Stomach smooth muscle (tissue), 2 donors: ENCODE data around the gene RGS1.
A peak's percentile ranks its signal among the peaks of the same experiment; 100 is the strongest.

Source experiments
- H3K27ac ChIP-seq: one replicate; pipeline ENCODE4 v1.7.0; 2013; ENCODE audit warnings: mild to moderate bottlenecking, low read length, inconsistent platforms
- H3K27me3 ChIP-seq, 2 donors: one replicate each; pipeline ENCODE4 v1.7.0; 2013; ENCODE audit warnings: low read length in 2 of 2; ENCODE audit not compliant: insufficient read depth in 2 of 2, control insufficient read depth in 1 of 2
- H3K36me3 ChIP-seq, 2 donors: one replicate each; pipeline ENCODE4 v1.7.0; 2013; ENCODE audit warnings: low read length in 2 of 2; ENCODE audit not compliant: control insufficient read depth in 2 of 2, insufficient read depth in 2 of 2
- H3K4me1 ChIP-seq: one replicate; pipeline ENCODE4 v1.7.0; 2013; ENCODE audit warnings: low read length; ENCODE audit not compliant: control insufficient read depth, insufficient read depth
- H3K4me3 ChIP-seq, 2 donors: one replicate each; pipeline ENCODE4 v1.7.0; 2013; ENCODE audit warnings: low read length in 2 of 2
- H3K9ac ChIP-seq, 2 donors: one replicate each; pipeline ENCODE4 v1.7.0; 2013; ENCODE audit warnings: low read length in 2 of 2, mild to moderate bottlenecking in 1 of 2
- H3K9me3 ChIP-seq, 2 donors: one replicate each; pipeline ENCODE4 v1.7.0; 2013; ENCODE audit warnings: low read length in 2 of 2; ENCODE audit not compliant: control insufficient read depth in 2 of 2
- donor health status: healthy.
- donor health status: Pancreatic carcinoma.

Gene RGS1

DNA sequence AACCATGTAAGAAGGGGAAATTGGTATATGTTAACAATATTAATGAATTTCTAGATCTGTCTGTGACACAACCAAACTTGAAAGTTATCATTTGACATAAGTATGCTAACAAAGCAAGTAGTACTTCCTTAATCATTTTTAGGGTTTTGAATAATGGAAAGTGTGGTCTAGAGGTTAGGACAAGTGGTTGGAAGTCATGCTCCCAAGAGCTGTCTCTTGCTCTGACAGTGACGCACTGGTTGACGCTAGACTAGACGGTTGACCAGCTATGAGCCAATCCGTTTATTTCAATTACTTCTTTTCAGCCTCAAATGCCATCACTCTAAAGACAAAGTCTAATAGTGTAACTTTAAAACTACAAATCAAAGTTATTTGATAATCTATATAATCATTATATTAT is 20.7 kb upstream of the RGS1 start:
- Histone ChIP-seq H3K27me3 (no peaks in the 10 kb centered on the region), H3K9me3 (no peaks in the 10 kb centered on the region), H3K4me1 (no peaks in the 10 kb centered on the region), H3K9ac (no peak overlapping the region), H3K36me3 (no peaks in the 10 kb centered on the region), H3K27ac (no peak overlapping the region), H3K4me3 (no peak overlapping the region)

DNA sequence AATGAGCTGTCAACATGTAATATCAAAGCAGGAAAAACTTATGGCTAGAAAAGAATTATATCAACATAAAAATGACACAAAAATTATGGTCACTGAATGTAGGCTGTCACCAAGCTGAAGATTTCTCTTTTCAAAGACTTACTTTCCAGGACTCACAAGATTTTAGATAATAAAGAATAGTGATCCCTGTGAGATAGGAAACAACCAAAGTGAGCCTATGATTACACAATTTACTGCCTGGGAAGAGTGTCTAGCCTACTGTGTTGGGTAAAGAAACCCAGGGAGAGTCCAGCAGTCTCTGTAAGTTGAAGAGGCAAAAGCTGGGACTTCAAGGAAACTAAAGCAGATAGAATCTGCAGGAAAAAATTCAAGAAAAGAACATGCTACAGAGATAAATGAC is 20.2 kb upstream of the RGS1 start:
- Histone ChIP-seq H3K9ac (no peak overlapping the region), H3K4me1 (no peaks in the 10 kb centered on the region), H3K27me3 (no peaks in the 10 kb centered on the region), H3K27ac (no peak overlapping the region), H3K36me3 (no peaks in the 10 kb centered on the region), H3K9me3 (no peaks in the 10 kb centered on the region), H3K4me3 (no peak overlapping the region)

DNA sequence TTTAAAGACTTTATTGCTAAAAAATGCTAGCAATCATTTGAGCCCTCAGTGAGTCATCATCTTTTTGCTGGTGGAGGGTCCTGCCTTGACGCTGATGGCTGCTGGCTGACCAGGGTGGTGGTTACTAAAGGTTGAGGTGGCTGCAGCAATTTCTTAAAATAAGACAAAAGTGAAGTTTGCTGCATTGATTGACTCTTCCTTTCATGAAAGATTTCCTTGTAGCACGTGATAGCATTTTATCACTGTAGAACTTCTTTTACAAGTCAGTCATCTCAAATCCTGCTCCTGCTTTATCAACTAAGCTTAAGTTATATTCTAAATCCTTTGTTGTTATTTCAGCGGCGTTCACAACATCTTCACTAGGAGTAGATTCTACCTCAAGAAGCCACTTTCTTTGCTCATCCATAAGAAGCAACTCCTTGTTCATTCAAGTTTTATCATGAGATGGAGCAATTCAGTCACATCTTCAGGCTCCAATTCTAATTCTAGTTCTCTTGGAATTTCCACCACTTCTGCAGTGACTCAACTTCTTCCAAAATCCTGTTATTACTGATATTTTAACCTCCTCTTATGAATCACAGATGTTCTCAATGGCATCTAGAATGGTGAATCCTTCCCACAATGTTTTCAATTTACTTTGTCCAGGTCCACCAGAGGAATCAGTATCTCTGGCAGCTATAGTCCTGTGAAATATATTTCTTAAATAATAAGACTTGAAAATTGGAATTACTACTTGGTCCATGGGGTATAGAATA is 17.6 kb upstream of the RGS1 start:
- Histone ChIP-seq H3K36me3 (no peaks in the 10 kb centered on the region), H3K9ac (no peak overlapping the region), H3K4me3 (no peak overlapping the region), H3K9me3 (no peaks in the 10 kb centered on the region), H3K27ac (peak overlapping the region; percentile 49), H3K4me1 (no peaks in the 10 kb centered on the region), H3K27me3 (no peaks in the 10 kb centered on the region)

DNA sequence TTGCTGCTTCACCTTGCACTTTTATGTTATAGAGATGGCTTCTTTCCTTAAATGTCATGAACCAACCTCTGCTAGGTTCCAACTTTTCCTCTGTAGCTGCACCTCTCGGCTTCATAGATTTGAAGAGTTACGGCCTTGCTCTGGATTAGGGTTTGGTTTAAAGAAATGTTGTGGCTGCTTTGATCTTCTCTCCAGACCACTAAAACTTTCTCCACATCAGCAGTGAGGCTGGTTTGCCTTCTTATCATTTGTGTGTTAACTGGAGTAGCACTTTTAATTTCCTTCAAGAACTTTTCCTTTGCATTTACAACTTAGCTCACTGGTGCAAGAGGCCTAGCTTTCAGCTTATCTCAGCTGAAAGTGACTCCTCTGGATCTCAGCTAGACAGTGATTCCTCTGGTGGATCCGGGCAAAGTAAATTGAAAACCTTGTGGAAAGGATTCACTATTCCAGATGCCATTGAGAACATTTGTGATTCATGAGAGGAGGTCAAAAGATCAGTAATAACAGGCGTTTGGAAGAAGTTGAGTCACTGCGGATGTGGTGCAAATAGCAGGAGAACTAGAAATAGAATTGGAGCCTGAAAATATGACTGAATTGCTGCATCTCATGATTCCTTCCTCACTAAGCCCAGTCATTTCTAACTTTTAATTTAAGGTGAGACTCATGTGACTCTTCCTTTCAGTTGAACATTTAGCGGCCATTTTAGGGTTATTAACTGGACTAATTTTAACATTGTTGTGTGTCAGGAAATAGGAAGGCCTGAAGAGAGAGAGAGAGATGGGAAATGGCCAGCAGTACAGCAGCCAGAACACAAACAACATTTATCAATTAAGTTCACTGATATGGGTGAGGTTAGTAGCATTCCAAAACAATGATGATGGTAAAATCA is 16.2 kb upstream of the RGS1 start:
- Histone ChIP-seq H3K9ac (no peak overlapping the region), H3K36me3 (no peaks in the 10 kb centered on the region), H3K4me1 (no peaks in the 10 kb centered on the region), H3K4me3 (no peak overlapping the region), H3K27ac (peak overlapping the region; percentile 49), H3K27me3 (no peaks in the 10 kb centered on the region), H3K9me3 (no peaks in the 10 kb centered on the region)

DNA sequence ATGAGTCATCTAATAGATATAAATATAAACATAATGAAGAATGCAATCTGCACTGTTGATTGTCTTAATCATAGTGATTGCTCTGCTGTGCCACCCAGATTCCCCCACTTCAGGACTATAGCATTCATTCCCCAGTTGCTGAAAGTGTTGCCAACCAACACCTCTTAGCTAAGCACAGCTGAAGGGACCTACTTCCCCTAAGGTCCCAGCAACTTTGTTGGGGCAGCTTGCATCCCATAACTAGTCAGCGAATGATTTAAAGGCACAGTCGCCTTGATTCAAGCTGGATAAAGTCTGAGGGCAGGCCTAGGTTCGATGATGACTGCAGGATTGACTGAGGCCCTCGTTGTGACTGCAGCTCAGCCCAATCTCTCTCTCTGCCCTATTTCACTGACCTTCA is 14.3 kb upstream of the RGS1 start:
- no peak overlapping the region for H3K27ac ChIP-seq
- no peaks in the 10 kb centered on the region for H3K27me3 ChIP-seq
- no peaks in the 10 kb centered on the region for H3K4me1 ChIP-seq
- H3K9me3 ChIP-seq = no peaks in the 10 kb centered on the region
- H3K4me3 ChIP-seq = no peak overlapping the region
- no peak overlapping the region for H3K9ac ChIP-seq
- no peaks in the 10 kb centered on the region for H3K36me3 ChIP-seq

DNA sequence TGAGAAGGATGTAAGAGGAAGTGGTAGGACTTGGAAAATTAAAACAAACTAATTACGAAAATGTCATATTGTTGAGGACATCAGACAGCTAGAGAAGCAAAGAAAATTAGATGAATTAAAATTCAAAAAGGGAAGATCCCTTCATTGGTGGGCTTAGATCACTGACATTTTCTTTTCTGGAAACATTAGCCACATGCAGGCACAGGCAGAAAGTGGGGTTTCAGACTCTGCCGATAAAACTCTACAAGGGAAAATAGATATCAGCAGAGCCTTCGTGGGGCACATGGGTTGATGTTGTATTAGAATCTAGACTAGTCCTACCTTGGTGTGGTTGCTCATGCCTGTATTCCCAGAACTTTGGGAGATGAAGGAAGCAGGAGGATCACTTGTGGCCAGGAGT is 12.4 kb upstream of the RGS1 start:
- Histone ChIP-seq H3K27me3 (no peaks in the 10 kb centered on the region), H3K9me3 (no peaks in the 10 kb centered on the region), H3K4me3 (no peak overlapping the region), H3K36me3 (no peaks in the 10 kb centered on the region), H3K4me1 (no peaks in the 10 kb centered on the region), H3K9ac (no peak overlapping the region), H3K27ac (no peak overlapping the region)

DNA sequence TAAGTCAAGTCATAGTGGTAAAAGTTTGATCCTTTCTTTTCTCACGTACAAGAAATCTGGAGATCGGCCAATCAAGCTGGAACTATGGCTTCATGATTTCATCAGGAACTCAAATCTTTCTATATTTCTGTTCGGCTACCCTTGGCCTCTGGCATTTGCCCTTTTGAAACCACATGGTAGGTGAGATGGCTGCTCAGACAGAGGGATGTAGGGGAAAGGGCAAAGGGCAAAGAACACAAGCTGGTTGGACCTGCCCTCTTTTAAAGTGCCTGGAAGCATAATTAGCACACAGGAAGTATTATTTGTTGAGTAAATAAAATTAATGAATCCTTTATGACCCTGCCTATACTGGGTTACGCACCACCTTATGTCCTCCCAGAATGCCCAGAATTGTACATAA is 11.5 kb upstream of the RGS1 start:
- Histone ChIP-seq H3K27ac (no peak overlapping the region), H3K4me1 (no peaks in the 10 kb centered on the region), H3K27me3 (no peaks in the 10 kb centered on the region), H3K36me3 (no peaks in the 10 kb centered on the region), H3K9ac (no peak overlapping the region), H3K9me3 (no peaks in the 10 kb centered on the region), H3K4me3 (no peak overlapping the region)

DNA sequence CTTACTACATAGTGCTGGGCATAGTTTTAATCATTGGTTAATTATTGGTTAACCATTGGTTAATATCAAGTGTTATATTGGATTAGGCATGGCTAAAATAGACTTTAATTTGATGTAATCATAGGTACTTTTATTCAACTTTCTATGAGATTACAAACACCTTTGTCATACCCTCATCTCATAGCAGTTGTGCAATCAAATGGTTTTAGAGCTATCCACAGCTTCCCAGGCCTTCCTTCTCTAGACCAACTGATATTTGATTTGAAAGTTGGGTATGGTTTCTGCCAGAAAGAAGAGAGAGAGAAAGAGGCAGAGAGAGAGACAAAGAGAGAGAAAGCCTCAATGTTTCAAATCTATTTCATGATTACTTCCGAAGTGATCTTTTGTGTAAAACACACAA is 9.6 kb upstream of the RGS1 start:
- Histone ChIP-seq H3K27me3 (no peaks in the 10 kb centered on the region), H3K4me3 (no peak overlapping the region), H3K9me3 (peaks cover 2 to 9% of the 10 kb centered on the region in 2 donors), H3K4me1 (no peaks in the 10 kb centered on the region), H3K27ac (no peak overlapping the region), H3K9ac (no peak overlapping the region), H3K36me3 (no peaks in the 10 kb centered on the region)

DNA sequence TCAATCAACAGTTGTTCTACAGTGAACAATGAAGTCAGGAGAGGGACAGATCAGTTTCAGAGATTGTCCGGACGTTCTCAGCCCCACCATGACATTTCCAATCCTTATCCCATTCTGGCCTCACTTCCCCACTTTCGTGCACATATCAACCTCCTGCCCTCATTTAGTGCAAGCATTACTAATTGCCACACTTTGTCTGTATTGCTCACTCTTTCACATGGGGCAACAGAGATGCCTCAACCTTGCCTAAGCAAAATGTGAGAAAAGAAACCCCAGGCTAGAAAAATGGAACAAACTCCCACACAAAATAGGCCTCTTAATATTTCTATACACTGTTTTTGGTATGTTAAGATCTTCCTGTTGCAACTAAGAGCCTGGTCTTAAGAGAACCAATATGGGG is 8.9 kb upstream of the RGS1 start:
- no peaks in the 10 kb centered on the region for H3K4me1 ChIP-seq
- peaks cover 3 to 10% of the 10 kb centered on the region in 2 donors for H3K9me3 ChIP-seq
- no peak overlapping the region for H3K27ac ChIP-seq
- H3K9ac ChIP-seq = no peak overlapping the region
- no peaks in the 10 kb centered on the region for H3K27me3 ChIP-seq
- no peaks in the 10 kb centered on the region for H3K36me3 ChIP-seq
- H3K4me3 ChIP-seq = no peak overlapping the region

DNA sequence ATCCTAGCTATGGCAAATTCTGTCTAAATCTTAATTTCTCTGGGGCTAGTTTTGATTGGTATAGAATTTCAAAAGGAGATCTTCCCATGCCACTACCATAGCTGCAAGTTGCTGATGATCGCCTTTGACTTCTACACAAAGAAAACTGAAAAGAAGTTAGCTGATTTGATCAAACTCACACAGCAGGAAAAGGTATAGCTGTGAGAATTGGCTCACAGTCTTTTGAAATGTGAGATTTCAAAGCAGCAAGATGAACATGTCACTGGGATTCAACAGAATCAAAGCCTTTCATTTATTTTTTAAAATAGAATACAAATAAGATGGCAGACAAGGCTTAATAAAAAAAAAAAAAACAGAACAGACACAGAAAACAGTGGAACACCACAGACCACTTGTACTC is 7.5 kb upstream of the RGS1 start:
- Histone ChIP-seq H3K4me1 (no peaks in the 10 kb centered on the region), H3K27ac (no peak overlapping the region), H3K9ac (no peak overlapping the region), H3K27me3 (no peaks in the 10 kb centered on the region), H3K9me3 (peaks cover 3 to 10% of the 10 kb centered on the region in 2 donors), H3K36me3 (no peaks in the 10 kb centered on the region), H3K4me3 (no peak overlapping the region)

DNA sequence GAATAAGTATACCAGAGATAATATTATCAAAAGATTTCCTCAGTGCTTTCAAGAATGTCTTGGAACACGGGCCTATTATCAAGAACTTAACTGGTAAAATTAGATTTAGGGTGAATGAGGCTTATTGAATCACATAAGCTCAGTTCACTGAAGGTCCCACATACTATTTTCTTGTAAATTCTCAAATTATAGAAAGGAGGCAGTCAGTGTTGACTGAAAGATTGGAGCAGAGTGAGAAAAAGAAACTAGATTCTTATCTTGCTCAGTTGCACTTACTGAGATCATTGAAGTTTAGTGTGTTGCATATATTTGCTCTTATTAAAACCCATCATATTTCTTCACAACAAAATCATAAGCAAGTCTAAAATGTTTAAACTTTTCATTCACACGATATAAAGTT is 3.9 kb upstream of the RGS1 start:
- H3K4me1 ChIP-seq = no peaks in the 10 kb centered on the region
- no peaks in the 10 kb centered on the region for H3K36me3 ChIP-seq
- no peak overlapping the region for H3K27ac ChIP-seq
- H3K27me3 ChIP-seq = no peaks in the 10 kb centered on the region
- no peak overlapping the region for H3K9ac ChIP-seq
- peaks cover 3 to 10% of the 10 kb centered on the region in 2 donors for H3K9me3 ChIP-seq
- H3K4me3 ChIP-seq = no peak overlapping the region
